CD4-positive, alpha-beta T cell (primary cell): ENCODE data around the gene KIF26B. TPM values are rescaled to one million over a fixed set of nuclear protein-coding genes. Genes with fewer than 3 reads are reported as not detected.

Source experiments
- ATAC-seq: fragments of 200-7000 bp; cut with Tn5 transposase; one replicate; pipeline ENCODE4 v1.10.0; 2022; ENCODE audit warnings: mild to moderate bottlenecking; ENCODE audit not compliant: poor library complexity
- CTCF ChIA-PET: fragments of 350-600 bp; sonication (Branson Sonifier 250); formaldehyde crosslinking; loops from one replicate; lab custom pipeline; 2021; ENCODE audit warnings: antibody characterized with exemption, inconsistent platforms; lab: Charles Lee
- POLR2A ChIA-PET: fragments of 350-600 bp; sonication (Branson Sonifier 250); formaldehyde crosslinking; loops from one replicate; lab custom pipeline; 2021; ENCODE audit warnings: antibody characterized with exemption, inconsistent platforms; lab: Charles Lee
- DNase-seq, 14 experiments: peaks; one replicate each; pipeline ENCODE4 v3.0.0-alpha.2; 2013 to 2020; ENCODE audit warnings: mixed read lengths in 2 of 14
- H3K27ac ChIP-seq, 2 donors: one replicate each; pipeline versions ENCODE4 v1.5.1 to v1.7.0; 2013; ENCODE audit warnings: low read length in 2 of 2, low read depth in 1 of 2, mild to moderate bottlenecking in 1 of 2
- H3K27me3 ChIP-seq, 2 experiments: 1 replicate in 1 of 2; 2 replicates in 1 of 2; pipeline versions ENCODE4 v1.6.1 to v1.7.0; 2013; ENCODE audit warnings: low read length in 2 of 2, control low read depth in 1 of 2, mild to moderate bottlenecking in 1 of 2, moderate library complexity in 1 of 2; ENCODE audit not compliant: insufficient read depth in 2 of 2, control insufficient read depth in 1 of 2
- H3K36me3 ChIP-seq: one replicate; pipeline ENCODE4 v1.6.1; 2013; ENCODE audit warnings: low read length, control low read depth; ENCODE audit not compliant: insufficient read depth
- H3K4me1 ChIP-seq: one replicate; pipeline ENCODE4 v1.6.1; 2013; ENCODE audit warnings: low read length, control low read depth; ENCODE audit not compliant: insufficient read depth
- H3K4me3 ChIP-seq: one replicate; pipeline ENCODE4 v1.5.1; 2013; ENCODE audit warnings: mild to moderate bottlenecking, low read length, moderate library complexity
- H3K9me3 ChIP-seq, 2 experiments: 1 replicate in 1 of 2; 2 replicates in 1 of 2; pipeline versions ENCODE4 v1.6.1 to v1.7.0; 2013; ENCODE audit warnings: low read length in 2 of 2, mild to moderate bottlenecking in 2 of 2, control low read depth in 1 of 2, moderate library complexity in 1 of 2; ENCODE audit not compliant: control insufficient read depth in 1 of 2, insufficient read depth in 1 of 2
- H3K27ac Mint-ChIP-seq: one replicate; pipeline ENCODE4 v1.8.0; 2020; ENCODE audit warnings: mixed read lengths
- H3K27me3 Mint-ChIP-seq: one replicate; pipeline ENCODE4 v1.8.0; 2021; ENCODE audit warnings: mixed read lengths
- H3K36me3 Mint-ChIP-seq: one replicate; pipeline ENCODE4 v1.8.0; 2021; ENCODE audit warnings: low read depth, mixed read lengths
- H3K4me1 Mint-ChIP-seq: one replicate; pipeline ENCODE4 v1.8.0; 2021; ENCODE audit warnings: low read depth, mixed read lengths
- H3K4me3 Mint-ChIP-seq: one replicate; pipeline ENCODE4 v1.8.0; 2020; ENCODE audit warnings: mild to moderate bottlenecking, mixed read lengths
- H3K9me3 Mint-ChIP-seq: one replicate; pipeline ENCODE4 v1.8.0; 2020; ENCODE audit warnings: mixed read lengths
- intact Hi-C, 2 experiments: fragments of 100-400 bp; cut with DNase I in 1 of 2; cut with micrococcal nuclease in 1 of 2; formaldehyde crosslinking; loops; one replicate each; pipeline versions ENCODE4 v1.15.1 to v1.9.0; 2023 to 2025; cut with DNase I, micrococcal nuclease
- total RNA-seq, 174 experiments: library from RNA in 2 of 174; stranded (reverse) in 2 of 174; gene quantifications; one replicate each; pipeline ENCODE4 v1.2.3 and lab custom pipeline; 2021 to 2026
- TF ChIP-seq, protein P1 (sequence below): fragments of 200-600 bp; IDR thresholded peaks from one replicate; pipeline ENCODE4 v1.8.0; 2022; ENCODE audit warnings: antibody characterized with exemption, mild to moderate bottlenecking

The KIF26B gene
- total RNA-seq, 2 experiments from 2014 or later, result 0.03 TPM; not detected in 1

DNA sequence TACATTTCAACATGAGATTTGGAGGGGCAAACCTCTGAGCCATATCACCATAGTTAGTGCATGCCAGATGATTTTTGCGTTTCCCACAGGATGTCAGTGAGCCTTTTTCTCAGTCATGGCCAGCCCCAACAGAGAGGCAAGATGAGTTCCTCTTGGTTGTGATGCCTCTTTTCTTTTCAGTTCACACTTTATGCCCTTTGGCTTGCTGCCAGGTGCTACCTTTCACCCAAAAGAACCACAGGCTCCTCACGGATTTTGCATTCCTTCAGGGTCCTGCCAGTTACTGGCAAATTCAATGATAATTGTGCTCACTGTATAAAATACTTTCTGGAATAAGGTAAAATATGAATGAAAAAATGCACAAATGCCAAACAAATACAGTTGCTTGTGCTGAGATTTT lies 411.3 kb downstream of the KIF26B start:
- no peaks in the 10 kb centered on the region for H3K36me3 ChIP-seq
- Mint-ChIP-seq H3K27ac (no peak overlapping the region), H3K36me3 (no peaks in the 10 kb centered on the region), H3K9me3 (no peaks in the 10 kb centered on the region), H3K27me3 (no peaks in the 10 kb centered on the region), H3K4me1 (no peaks in the 10 kb centered on the region), H3K4me3 (no peak overlapping the region)
- intact Hi-C loops, result no loop called here
- no peak for ATAC-seq
- no peak overlapping the region for H3K4me3 ChIP-seq
- TF ChIP-seq, protein P1, sequence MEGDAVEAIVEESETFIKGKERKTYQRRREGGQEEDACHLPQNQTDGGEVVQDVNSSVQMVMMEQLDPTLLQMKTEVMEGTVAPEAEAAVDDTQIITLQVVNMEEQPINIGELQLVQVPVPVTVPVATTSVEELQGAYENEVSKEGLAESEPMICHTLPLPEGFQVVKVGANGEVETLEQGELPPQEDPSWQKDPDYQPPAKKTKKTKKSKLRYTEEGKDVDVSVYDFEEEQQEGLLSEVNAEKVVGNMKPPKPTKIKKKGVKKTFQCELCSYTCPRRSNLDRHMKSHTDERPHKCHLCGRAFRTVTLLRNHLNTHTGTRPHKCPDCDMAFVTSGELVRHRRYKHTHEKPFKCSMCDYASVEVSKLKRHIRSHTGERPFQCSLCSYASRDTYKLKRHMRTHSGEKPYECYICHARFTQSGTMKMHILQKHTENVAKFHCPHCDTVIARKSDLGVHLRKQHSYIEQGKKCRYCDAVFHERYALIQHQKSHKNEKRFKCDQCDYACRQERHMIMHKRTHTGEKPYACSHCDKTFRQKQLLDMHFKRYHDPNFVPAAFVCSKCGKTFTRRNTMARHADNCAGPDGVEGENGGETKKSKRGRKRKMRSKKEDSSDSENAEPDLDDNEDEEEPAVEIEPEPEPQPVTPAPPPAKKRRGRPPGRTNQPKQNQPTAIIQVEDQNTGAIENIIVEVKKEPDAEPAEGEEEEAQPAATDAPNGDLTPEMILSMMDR, result no peak
- POLR2A ChIA-PET, result no interaction called here
- DNase-seq, result no peak
- H3K27me3 ChIP-seq, result no peaks in the 10 kb centered on the region
- H3K27ac ChIP-seq, result no peak overlapping the region
- no peaks in the 10 kb centered on the region for H3K4me1 ChIP-seq
- CTCF ChIA-PET, result no interaction called here
- H3K9me3 ChIP-seq, result peaks cover 0 to 10% of the 10 kb centered on the region in 2 experiments

- Histone ChIP-seq H3K36me3 (no peaks in the 10 kb centered on the region), H3K27ac (no peak overlapping the region), H3K27me3 (no peaks in the 10 kb centered on the region), H3K4me3 (no peak overlapping the region), H3K9me3 (peaks cover 0 to 10% of the 10 kb centered on the region in 2 experiments), H3K4me1 (no peaks in the 10 kb centered on the region)
- H3K4me3 Mint-ChIP-seq, result no peak overlapping the region
- H3K27ac Mint-ChIP-seq, result no peak overlapping the region
- no peaks in the 10 kb centered on the region for H3K36me3 Mint-ChIP-seq
- ATAC-seq (no peak), DNase-seq (no peak)
- ChIA-PET POLR2A (no interaction called here), CTCF (no interaction called here)
- H3K4me1 Mint-ChIP-seq, result no peaks in the 10 kb centered on the region
- TF ChIP-seq, protein P1, result no peak
- H3K27me3 Mint-ChIP-seq, result no peaks in the 10 kb centered on the region
- intact Hi-C loops, result no loop called here
- no peaks in the 10 kb centered on the region for H3K9me3 Mint-ChIP-seq
Measured at GRCh38 chr1:245566952-245567351, 412.2 kb downstream of the KIF26B start.

DNA sequence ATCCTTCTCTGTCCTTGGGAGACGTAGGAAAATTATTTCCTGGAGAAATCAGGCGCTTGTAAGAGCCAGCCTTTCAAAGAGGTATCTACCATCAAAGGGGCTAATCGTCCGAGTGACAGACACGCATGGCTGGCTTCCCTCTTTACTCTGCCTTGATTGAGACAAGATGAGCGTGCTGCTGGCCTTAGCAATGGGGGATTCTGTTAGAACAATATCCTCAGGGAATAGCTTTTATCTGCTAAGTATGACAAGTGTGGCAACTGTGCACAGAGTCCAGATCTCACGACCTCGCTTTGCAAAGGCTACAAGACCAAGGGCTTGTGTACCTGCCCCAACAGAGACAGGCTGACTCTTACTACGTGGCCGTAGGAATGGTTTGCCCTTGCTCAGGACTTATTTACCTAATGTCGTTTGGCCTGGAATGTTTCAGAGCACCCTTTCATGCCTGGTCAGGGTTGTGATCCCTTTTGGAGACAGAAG lies 417.1 kb downstream of the KIF26B start:
- CTCF ChIA-PET, result no interaction called here
- intact Hi-C loops, result no loop called here

More for the DNA sequence above, 417.1 kb downstream of the KIF26B start:
- Histone ChIP-seq H3K36me3 (no peaks in the 10 kb centered on the region), H3K9me3 (no peaks in the 10 kb centered on the region), H3K4me3 (no peak overlapping the region), H3K4me1 (no peaks in the 10 kb centered on the region), H3K27me3 (peaks cover 0 to 2% of the 10 kb centered on the region in 2 experiments), H3K27ac (no peak overlapping the region)
- no peaks in the 10 kb centered on the region for H3K36me3 Mint-ChIP-seq
- no peaks in the 10 kb centered on the region for H3K9me3 Mint-ChIP-seq
- no peaks in the 10 kb centered on the region for H3K4me1 Mint-ChIP-seq
- TF ChIP-seq, protein P1, result no peak
- H3K27me3 Mint-ChIP-seq, result no peaks in the 10 kb centered on the region
- H3K4me3 Mint-ChIP-seq, result no peak overlapping the region
- ATAC-seq (no peak), DNase-seq (no peak)
- POLR2A ChIA-PET, result no interaction called here
- H3K27ac Mint-ChIP-seq, result no peak overlapping the region
